ENCODE results near the gene GABRR1. TPM values are rescaled to one million over a fixed set of nuclear protein-coding genes. Genes with fewer than 3 reads are reported as not detected.

GABRR1 gene
- total RNA-seq, 1 donor from 2014 or later, result 0.12 TPM

GRCh38 chr6:89194559-89194958 lies 22.6 kb downstream of the GABRR1 start:
- Mint-ChIP-seq H3K4me3 (no peak overlapping the region), H3K9me3 (peaks cover 11% of the 10 kb centered on the region), H3K36me3 (ENCODE audit: low read depth) (peaks cover 8% of the 10 kb centered on the region), H3K27me3 (ENCODE audit: low read depth) (no peaks in the 10 kb centered on the region), H3K27ac (ENCODE audit: unreplicated experiment) (no peak overlapping the region), H3K4me1 (peaks cover 10% of the 10 kb centered on the region)
- DNase-seq (ENCODE audit: low read depth, low spot score), result no peak
- TF ChIP-seq CTCF (conservative IDR thresholded peaks at IDR 0.05), result no peak

- peaks cover 6% of the 10 kb centered on the region for H3K36me3 Mint-ChIP-seq (ENCODE audit: low read depth)
- no peak overlapping the region for H3K27ac Mint-ChIP-seq (ENCODE audit: unreplicated experiment)
- TF ChIP-seq CTCF (conservative IDR thresholded peaks at IDR 0.05), result no peak
- H3K27me3 Mint-ChIP-seq (ENCODE audit: low read depth), result no peaks in the 10 kb centered on the region
- peaks cover 10% of the 10 kb centered on the region for H3K4me1 Mint-ChIP-seq
- no peak overlapping the region for H3K4me3 Mint-ChIP-seq
- no peak for DNase-seq (ENCODE audit: low read depth, low spot score)
- H3K9me3 Mint-ChIP-seq, result peaks cover 8% of the 10 kb centered on the region
These were observed 26.4 kb downstream of the GABRR1 start for GRCh38 chr6:89190741-89191140.

- no peak for DNase-seq (ENCODE audit: low read depth, low spot score)
- Mint-ChIP-seq H3K4me1 (peaks cover 15% of the 10 kb centered on the region), H3K9me3 (no peaks in the 10 kb centered on the region), H3K27ac (ENCODE audit: unreplicated experiment) (no peak overlapping the region), H3K27me3 (ENCODE audit: low read depth) (no peaks in the 10 kb centered on the region), H3K36me3 (ENCODE audit: low read depth) (no peaks in the 10 kb centered on the region), H3K4me3 (no peak overlapping the region)
- no peak for TF ChIP-seq CTCF (conservative IDR thresholded peaks at IDR 0.05)
These were observed 29.7 kb downstream of the GABRR1 start for GRCh38 chr6:89187504-89187903.

- no peak for TF ChIP-seq CTCF (conservative IDR thresholded peaks at IDR 0.05)
- H3K4me1 Mint-ChIP-seq, result peaks cover 15% of the 10 kb centered on the region
- H3K9me3 Mint-ChIP-seq, result no peaks in the 10 kb centered on the region
- H3K4me3 Mint-ChIP-seq, result no peak overlapping the region
- no peak overlapping the region for H3K27ac Mint-ChIP-seq (ENCODE audit: unreplicated experiment)
- H3K36me3 Mint-ChIP-seq (ENCODE audit: low read depth), result no peaks in the 10 kb centered on the region
- no peaks in the 10 kb centered on the region for H3K27me3 Mint-ChIP-seq (ENCODE audit: low read depth)
- DNase-seq (ENCODE audit: low read depth, low spot score), result no peak
These were observed 30.4 kb downstream of the GABRR1 start for GRCh38 chr6:89186762-89187161.

- no peak for TF ChIP-seq CTCF (conservative IDR thresholded peaks at IDR 0.05)
- no peaks in the 10 kb centered on the region for H3K36me3 Mint-ChIP-seq (ENCODE audit: low read depth)
- no peaks in the 10 kb centered on the region for H3K27me3 Mint-ChIP-seq (ENCODE audit: low read depth)
- peak overlapping the region; percentile 29 for H3K27ac Mint-ChIP-seq (ENCODE audit: unreplicated experiment)
- DNase-seq (ENCODE audit: low read depth, low spot score), result peak; percentile 7
- H3K4me3 Mint-ChIP-seq, result no peak overlapping the region
- peaks cover 5% of the 10 kb centered on the region for H3K4me1 Mint-ChIP-seq
- no peaks in the 10 kb centered on the region for H3K9me3 Mint-ChIP-seq
These were observed 32.8 kb downstream of the GABRR1 start for GRCh38 chr6:89184344-89184743.

GRCh38 chr6:89183294-89183693 lies 33.9 kb downstream of the GABRR1 start:
- TF ChIP-seq CTCF (conservative IDR thresholded peaks at IDR 0.05), result no peak
- no peak for DNase-seq (ENCODE audit: low read depth, low spot score)
- Mint-ChIP-seq H3K9me3 (no peaks in the 10 kb centered on the region), H3K4me1 (peaks cover 5% of the 10 kb centered on the region), H3K27me3 (ENCODE audit: low read depth) (no peaks in the 10 kb centered on the region), H3K36me3 (ENCODE audit: low read depth) (no peaks in the 10 kb centered on the region), H3K27ac (ENCODE audit: unreplicated experiment) (no peak overlapping the region), H3K4me3 (no peak overlapping the region)

Data from neural crest cell (in vitro differentiated cells).